CD4-positive, alpha-beta T cell treated with Interleukin-15 for 4 hours (primary cell): Measurements from ENCODE around the gene BAHCC1.

Experiments used
- DNase-seq: peaks from one replicate; pipeline ENCODE4 v3.0.0-alpha.2; 2020; ENCODE audit warnings: low spot score

The BAHCC1 gene

GRCh38 chr17:81427173-81428120 lies 32.2 kb downstream of the BAHCC1 start:
- no peak for DNase-seq

DNA sequence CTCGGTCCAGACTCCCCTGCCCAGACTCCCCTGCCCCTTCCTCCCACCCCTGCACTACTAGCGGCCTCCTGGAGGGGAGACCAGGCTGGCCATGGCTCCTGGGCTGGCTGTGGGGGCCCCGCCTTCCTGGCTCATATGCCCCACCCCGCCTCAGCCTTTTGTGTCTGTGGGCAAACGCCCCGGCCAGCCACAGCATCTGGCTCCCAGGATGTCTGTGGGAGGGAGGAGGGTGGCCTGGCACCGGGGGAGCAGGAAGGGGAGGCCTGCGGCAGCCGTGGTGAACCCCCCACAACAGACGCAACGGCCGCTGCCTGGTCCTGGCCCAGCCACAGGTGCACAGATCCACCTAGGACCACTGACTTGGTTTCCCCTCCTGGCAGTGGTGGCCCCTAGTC lies 32.9 kb downstream of the BAHCC1 start:
- no peak for DNase-seq

DNA sequence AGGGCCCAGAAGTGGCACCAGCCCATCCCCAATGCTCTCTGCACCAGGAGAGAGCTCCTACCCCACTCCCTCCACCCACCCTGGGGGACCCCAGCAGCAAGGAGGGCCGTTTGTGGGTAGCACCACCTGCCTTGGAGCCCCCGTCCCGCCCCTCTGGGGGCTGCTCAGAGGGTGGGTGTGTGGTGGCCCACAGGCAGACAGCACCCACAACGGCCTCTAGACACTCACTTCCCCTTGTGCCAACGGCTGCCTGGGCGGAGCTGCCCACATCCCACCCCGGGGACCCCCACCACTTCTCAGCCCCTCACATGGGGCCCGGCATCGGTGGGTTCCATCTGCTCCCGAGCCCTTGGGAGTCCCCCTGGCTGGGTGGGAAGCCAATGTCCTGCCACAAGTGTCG lies 33.3 kb downstream of the BAHCC1 start:
- DNase-seq, result no peak

GRCh38 chr17:81428948-81429774 lies 33.9 kb downstream of the BAHCC1 start:
- DNase-seq, result no peak

- no peak for DNase-seq
Observed at GRCh38 chr17:81429821-81430551, 34.7 kb downstream of the BAHCC1 start.

GRCh38 chr17:81431545-81432482 lies 36.6 kb downstream of the BAHCC1 start:
- no peak for DNase-seq

DNA sequence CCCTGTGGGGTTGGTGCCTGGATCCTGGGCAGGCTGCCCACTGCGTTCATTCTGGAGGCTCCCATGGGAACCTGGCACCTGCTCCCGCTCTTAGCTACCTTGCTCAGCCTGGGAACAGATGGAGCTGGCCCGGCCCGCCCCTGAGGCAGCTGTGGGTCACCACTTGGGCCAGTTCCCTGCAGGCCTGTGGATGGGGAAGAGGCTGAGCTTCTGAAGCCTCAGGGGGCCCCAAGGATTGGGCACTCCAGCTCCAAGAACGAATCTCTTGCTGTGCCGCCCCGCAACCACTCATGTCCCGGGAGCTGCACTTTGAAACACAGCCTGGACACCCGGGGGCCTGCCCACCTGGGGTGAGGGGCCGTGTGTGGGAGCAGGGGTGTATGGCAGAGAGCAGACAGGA lies 37.7 kb downstream of the BAHCC1 start:
- DNase-seq, result no peak

GRCh38 chr17:81433656-81434055 lies 38.4 kb downstream of the BAHCC1 start:
- DNase-seq, result no peak

GRCh38 chr17:81434072-81434471 lies 38.8 kb downstream of the BAHCC1 start:
- no peak for DNase-seq

DNA sequence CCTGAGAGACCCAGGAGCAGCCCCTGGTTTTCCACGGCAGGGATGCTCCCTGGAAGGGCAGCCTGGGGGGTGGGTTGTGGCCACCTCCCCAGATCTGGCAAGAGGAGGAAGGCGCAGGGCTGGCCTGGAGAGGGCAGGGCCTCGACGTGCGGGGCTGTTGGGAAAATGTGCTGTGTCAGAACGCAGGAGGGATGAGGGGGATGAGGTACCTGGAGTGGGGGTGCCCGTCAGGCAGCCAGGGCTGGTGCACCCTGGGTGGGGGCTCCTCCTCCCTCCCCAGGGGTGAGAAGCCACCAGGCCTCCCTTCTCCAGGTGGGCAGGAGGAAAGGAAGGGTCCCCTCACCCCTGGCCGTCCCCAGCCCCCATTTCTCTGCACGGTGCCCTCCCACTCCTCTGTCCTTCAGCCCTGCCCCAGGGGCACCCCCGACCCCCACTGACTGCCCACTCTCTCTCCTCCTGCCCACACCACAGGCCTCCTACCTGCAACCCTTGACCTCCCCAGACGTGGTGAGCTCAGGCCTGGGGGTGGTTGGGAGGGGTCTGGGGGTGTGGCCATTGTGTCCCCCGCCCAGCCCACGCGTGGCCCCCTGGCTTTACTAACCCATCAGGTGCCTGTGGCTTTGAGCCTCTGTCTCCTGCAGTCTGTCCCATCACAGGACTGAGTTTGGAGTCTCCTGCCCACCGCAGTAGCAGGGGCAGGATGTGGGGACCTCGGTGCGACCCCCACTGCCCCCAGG lies 39.6 kb downstream of the BAHCC1 start:
- no peak for DNase-seq

GRCh38 chr17:81435652-81436293 lies 40.5 kb downstream of the BAHCC1 start:
- DNase-seq, result no peak

DNA sequence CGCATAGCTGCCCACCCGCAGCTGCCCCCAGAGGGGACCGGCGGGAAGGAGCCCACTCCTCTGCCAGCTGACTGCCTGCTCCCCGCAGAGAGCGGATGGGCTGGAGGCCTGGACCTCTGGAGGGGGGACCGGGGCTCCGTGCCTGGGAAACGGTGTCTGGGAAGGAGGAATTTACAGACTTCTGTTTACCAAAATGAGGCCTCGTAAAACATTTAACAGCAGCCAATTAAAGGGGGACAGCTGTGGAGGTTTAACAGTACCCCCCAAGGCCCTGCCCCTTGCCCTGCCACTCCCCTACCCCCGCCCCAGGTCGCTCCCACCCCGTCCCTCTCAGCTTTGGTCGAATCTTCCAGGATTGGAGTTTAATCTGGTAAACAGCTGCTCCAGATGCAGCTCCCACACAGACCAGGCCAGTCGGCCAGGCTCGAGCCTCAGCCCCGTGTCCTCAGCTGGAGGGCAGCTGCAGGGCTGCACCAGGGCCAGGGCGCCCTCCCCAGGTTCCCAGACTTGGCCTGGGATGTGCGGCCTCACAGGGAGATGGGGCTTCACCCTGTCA lies 41.1 kb downstream of the BAHCC1 start:
- DNase-seq, result no peak

GRCh38 chr17:81437191-81437651 lies 42.0 kb downstream of the BAHCC1 start:
- no peak for DNase-seq

DNA sequence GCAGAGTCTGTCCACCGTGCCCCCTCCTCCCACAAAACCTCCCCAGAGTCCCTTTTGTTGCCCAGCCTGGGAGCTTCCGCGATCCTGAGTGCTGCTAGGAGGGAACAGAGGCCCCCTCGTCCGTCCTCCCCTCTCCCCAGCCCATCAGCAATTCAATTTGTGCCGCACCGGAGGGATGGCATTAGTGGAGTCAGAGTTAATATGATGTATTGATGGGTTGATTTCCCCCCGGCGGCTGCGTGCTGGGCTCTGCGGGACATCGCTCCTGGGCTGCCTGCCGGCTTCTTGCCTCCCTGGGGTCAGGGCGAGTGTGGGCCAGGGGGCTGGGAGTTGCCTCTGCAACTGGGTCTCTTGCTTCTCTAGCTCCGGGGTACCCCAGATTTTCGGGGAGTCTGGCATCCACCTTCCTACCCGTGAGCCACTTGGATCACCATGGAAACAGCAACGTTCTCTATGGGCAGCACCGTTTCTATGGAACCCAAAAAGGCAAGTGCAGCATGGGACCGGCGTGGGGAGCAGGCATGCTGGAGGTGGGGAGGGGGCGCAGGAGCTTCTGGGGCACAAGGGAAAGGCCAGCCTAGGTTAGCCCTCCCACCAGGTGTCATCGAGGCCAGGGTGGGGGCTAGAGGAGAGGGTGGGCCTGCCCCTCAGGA lies 42.9 kb downstream of the BAHCC1 start:
- no peak for DNase-seq

DNA sequence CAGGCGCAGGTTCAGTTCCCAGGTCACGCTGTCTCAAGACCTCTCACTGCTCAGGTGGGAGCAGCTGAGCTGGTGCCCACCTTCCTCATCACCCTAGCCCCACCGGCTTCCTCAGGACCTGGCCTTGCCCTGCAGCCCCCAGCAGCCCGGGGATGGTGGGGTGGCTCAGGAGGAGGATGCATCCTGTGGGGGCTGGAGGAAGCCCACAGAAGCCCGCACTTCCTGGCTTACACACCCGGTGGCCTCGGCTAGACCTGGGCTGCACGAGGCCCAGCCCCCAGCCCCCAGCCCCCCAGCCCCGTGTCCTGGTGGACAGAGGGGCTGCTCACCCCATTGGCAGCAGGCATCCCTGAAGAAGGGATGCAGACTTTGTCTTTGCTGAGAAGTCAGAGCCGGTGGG lies 43.4 kb downstream of the BAHCC1 start:
- DNase-seq, result no peak

DNA sequence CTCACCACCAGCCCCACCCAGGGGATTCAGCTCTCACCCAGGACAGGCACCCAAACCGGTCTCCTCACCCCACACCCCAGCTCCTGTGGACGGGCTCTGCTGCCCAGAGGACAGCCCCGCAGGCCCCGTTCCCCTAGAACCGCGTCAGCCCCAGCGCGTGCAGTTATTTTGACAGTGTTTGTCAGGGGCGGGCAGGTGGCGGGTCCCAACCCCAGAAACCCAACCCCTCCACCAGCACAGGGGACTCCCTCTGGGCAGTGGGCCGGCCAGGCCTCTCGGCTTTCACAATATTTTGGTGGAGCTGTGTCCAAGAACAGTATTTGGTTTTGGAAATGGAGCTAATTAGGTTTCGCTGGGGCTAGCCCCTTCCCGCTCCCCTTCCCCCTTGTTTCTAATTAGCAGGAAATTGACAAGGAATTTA lies 44.8 kb downstream of the BAHCC1 start:
- DNase-seq, result no peak

- DNase-seq, result no peak
Observed at GRCh38 chr17:81440511-81441244, 45.4 kb downstream of the BAHCC1 start.

- DNase-seq, result no peak
Observed at GRCh38 chr17:81442791-81443190, 47.5 kb downstream of the BAHCC1 start.
